Pancreas (tissue), 10 donors: ENCODE results near the gene MYL7. TPM values are rescaled to one million over a fixed set of nuclear protein-coding genes. Genes with fewer than 3 reads are reported as not detected.

ENCODE experiments used
- ATAC-seq, 4 donors: fragments of 200-7000 bp; cut with Tn5 transposase; one replicate each; pipeline versions ENCODE4 v1.8.0 to v1.9.1; 2020; ENCODE audit warnings: mild to moderate bottlenecking in 4 of 4, moderate library complexity in 4 of 4
- DNase-seq, 6 donors: peaks; one replicate each; pipeline ENCODE4 v3.0.0-alpha.2; 2020
- FAIRE-seq: peaks from 2 replicates; lab custom pipeline; 2012; peaks lifted over from hg19 to GRCh38; lab: Jason Lieb, UNC
- H3K27ac ChIP-seq, 4 donors: fragments of 200-600 bp; sonication (generic); 1 replicate in 3 of 4; 2 replicates in 1 of 4; pipeline versions ENCODE4 v1.5.0 to v1.8.0; 2020
- H3K27me3 ChIP-seq, 4 donors: fragments of 200-600 bp; one replicate each; pipeline ENCODE4 v1.8.0; 2021
- H3K36me3 ChIP-seq, 3 donors: fragments of 200-600 bp; sonication (generic) in 1 of 3; one replicate each; pipeline versions ENCODE4 v1.5.0 to v1.8.0; 2020 to 2021
- H3K4me1 ChIP-seq, 3 donors: fragments of 200-600 bp; one replicate each; pipeline ENCODE4 v1.8.0; 2021
- H3K4me3 ChIP-seq, 4 donors: fragments of 200-600 bp; sonication (generic) in 2 of 4; one replicate each; pipeline versions ENCODE4 v1.5.0 to v1.8.0; 2020 to 2021
- H3K9me3 ChIP-seq, 4 donors: fragments of 200-600 bp; one replicate each; pipeline ENCODE4 v1.8.0; 2021
- CTCF ChIP-seq, 4 donors: fragments of 200-600 bp; sonication (generic) in 3 of 4; IDR thresholded peaks; one replicate each; pipeline versions ENCODE4 v1.5.0 to v1.8.0; 2021; ENCODE audit warnings: antibody characterized with exemption in 4 of 4
- WGBS, 2 donors: extraction: QIAGEN DNeasy Blood & Tissue Kit; methylation state at CpG; one replicate each; pipeline ENCODE4 v1.1.7; 2013; 5-methylcytosine and 5-hydroxymethylcytosine counted together
- intact Hi-C, 3 donors: fragments of 100-400 bp; cut with DNase I; formaldehyde crosslinking; loops; one replicate each; pipeline versions ENCODE4 v1.11.1 to v1.14.2; 2022
- polyA plus RNA-seq, 2 donors: library from polyadenylated mRNA; stranded (reverse); fragments of 200-250 nt; gene quantifications; one replicate each; pipeline ENCODE4 v1.2.3, GENCODE V29; 2013
- total RNA-seq, 6 donors: library from RNA; stranded (reverse); fragmentation: NEBNext Ultra II Directional in 4 of 6; extraction: Animal tissue kit (Norgen Biotek cat#: 25700) in 4 of 6; gene quantifications; one replicate each; pipeline versions ENCODE4 v1.2.1 to v1.2.4, GENCODE V29; 2021 to 2023
- donor health status: healthy with polysubstance abuse.
- donor health status: DM: no; HTN: no; CAD: no; lungs with moderate emphysema.
- donor health status: DM: no; HTN: no; CAD: no.
- donor health status: control.
- donor health status: control.
- donor health status: Bipolar disorder and iron deficiency.
- donor health status: DM: yes; HTN: yes; CAD: no.
- donor health status: DM: no; HTN: no; CAD: no.
- donor health status: DM: no; HTN: no; CAD: no.
- donor health status: DM: yes; HTN: yes; CAD: no.

The MYL7 gene
- total and polyA plus RNA-seq, 8 donors, result 0.94 to 2.3 (median 1.9) TPM; not detected in 5

GRCh38 chr7:44162179-44162578 lies 21.0 kb upstream of the MYL7 start:
- no peak for TF ChIP-seq CTCF (IDR thresholded peaks at IDR 0.05)
- H3K4me1 ChIP-seq, result no peaks in the 10 kb centered on the region
- no peaks in the 10 kb centered on the region for H3K27me3 ChIP-seq
- intact Hi-C loops, result no loop called here
- no peaks in the 10 kb centered on the region for H3K36me3 ChIP-seq
- 83% methylated on average over 4 of the region's 4 CpGs for WGBS, 2 donors
- H3K9me3 ChIP-seq, result no peaks in the 10 kb centered on the region
- FAIRE-seq (no peak), DNase-seq (peak in 1 of 6 donors; percentile 2), ATAC-seq (peak in 1 of 4 donors; percentile 35)
- no peak overlapping the region for H3K4me3 ChIP-seq
- no peak overlapping the region for H3K27ac ChIP-seq

DNA sequence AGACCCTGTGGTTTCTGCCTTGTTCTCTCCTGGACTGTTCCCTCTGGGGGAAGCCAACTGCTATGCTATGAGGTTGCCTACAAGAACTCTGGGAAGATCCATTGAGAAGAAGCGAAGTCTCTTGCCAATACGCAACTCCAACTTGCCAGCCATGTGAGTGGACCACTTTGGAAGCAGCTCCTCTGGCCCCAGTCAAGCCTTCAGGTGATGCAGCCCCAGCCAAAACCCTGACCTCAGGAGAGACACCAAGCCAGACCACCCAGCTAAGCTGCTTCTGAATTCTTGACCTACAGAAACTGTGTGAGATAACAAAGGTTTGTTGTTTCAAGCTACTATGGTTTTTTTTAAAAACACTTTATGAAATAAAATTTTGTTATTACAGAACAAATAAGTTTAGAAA lies 20.2 kb upstream of the MYL7 start:
- ATAC-seq (no peak), FAIRE-seq (no peak), DNase-seq (no peak)
- intact Hi-C loops, result no loop called here
- 94 to 98% methylated on average over 2 of the region's 2 CpGs for WGBS, 2 donors
- TF ChIP-seq CTCF (IDR thresholded peaks at IDR 0.05), result no peak
- no peaks in the 10 kb centered on the region for H3K27me3 ChIP-seq
- H3K36me3 ChIP-seq, result no peaks in the 10 kb centered on the region
- H3K9me3 ChIP-seq, result no peaks in the 10 kb centered on the region
- no peak overlapping the region for H3K4me3 ChIP-seq
- H3K4me1 ChIP-seq, result no peaks in the 10 kb centered on the region
- H3K27ac ChIP-seq, result no peak overlapping the region

DNA sequence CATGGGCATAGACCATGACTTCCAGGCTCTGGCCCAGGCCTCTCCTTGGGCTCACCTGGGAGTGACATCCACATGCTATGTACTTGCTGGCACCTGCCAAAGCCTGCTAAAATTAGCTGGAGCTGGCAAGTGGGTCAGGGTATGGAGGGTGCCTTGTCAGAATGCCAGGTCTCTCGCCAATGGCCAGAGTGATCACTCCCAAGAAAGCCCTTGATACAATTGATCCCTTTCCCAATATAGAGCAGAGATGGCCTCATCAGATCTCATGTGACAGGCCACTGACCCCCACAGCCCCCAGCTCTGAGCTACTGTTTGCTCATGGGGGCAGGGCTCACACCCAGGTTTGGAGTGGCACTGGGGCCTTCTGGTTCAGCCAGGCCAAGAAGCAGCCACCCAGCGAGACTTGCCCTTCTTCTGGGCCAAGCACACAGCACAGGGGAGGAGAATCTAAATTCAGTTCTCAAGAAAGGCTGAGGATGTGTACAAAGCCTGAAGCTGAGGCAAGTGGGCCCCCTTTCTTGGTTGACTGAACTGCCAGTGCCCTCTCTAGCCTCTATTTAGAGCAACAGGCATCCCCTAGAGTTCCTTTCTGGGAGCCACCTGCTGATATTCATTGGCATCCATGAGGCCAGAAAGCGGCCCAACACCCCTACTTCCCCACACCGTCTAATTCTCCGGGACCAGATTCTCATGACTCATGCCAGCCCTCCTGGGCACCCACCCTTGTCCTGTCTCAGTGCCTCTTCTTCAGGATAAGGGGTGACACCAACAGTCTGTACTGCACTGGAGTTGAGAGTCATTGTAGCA lies 18.9 kb upstream of the MYL7 start:
- Histone ChIP-seq H3K27me3 (no peaks in the 10 kb centered on the region), H3K27ac (no peak overlapping the region), H3K36me3 (no peaks in the 10 kb centered on the region), H3K9me3 (no peaks in the 10 kb centered on the region), H3K4me3 (no peak overlapping the region), H3K4me1 (no peaks in the 10 kb centered on the region)
- no peak for TF ChIP-seq CTCF (IDR thresholded peaks at IDR 0.05)
- intact Hi-C loops, result no loop called here
- ATAC-seq (no peak), DNase-seq (no peak), FAIRE-seq (no peak)
- 78 to 82% methylated on average over 5 of the region's 5 CpGs for WGBS, 2 donors

DNA sequence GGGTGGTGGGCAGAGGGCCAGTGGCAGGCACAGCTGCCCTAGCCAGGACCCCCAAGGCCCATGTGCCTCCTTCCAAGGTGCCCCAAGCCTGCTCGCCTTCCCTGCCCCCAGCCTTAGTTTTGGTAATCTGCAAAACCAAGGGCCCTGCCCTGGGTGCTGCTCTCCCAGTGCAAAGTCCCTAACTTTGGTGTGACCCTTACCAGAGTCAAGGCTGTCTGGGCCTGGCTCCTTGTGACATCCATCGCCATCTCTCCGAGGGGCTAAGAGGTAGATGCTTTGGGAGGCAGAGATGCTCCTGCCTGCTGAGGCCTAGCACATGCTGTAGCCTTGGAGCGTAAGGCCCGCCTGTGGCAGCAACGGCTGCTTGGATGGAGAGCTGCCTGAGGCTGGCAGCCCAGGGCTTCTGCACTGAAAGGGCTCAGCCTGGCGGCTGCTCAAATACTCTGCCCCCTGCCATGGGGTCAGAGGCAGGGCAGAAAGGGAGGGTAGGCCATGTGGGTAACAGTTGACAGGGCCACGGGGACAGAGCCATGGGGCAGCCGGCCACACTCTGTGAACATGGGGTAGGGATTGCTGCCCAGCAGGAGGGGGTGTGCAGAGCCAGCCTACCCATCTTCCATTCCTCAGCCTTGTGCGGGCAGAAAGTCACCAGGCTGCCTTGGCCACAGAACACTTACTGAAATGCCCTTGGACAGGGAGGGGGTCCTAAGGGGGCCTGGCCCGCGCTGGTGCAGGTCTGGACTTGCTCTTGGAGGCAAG lies 17.9 kb upstream of the MYL7 start:
- H3K36me3 ChIP-seq, result no peaks in the 10 kb centered on the region
- H3K4me3 ChIP-seq, result no peak overlapping the region
- no peaks in the 10 kb centered on the region for H3K27me3 ChIP-seq
- FAIRE-seq (no peak), ATAC-seq (peak in 1 of 4 donors; percentile 9), DNase-seq (peak in 1 of 6 donors; percentile 40)
- 92 to 94% methylated on average over 12 of the region's 12 CpGs for WGBS, 2 donors
- H3K27ac ChIP-seq, result no peak overlapping the region
- H3K9me3 ChIP-seq, result no peaks in the 10 kb centered on the region
- no peak for TF ChIP-seq CTCF (IDR thresholded peaks at IDR 0.05)
- intact Hi-C loops, result no loop called here
- no peaks in the 10 kb centered on the region for H3K4me1 ChIP-seq
